Fibroblast of villous mesenchyme (primary cell): ENCODE measurements around the gene LRTM1. TPM values are rescaled to one million over a fixed set of nuclear protein-coding genes. Genes with fewer than 3 reads are reported as not detected.

Experiments used
- DNase-seq: peaks from one replicate; pipeline ENCODE4 v3.0.0-alpha.2; 2010; ENCODE audit warnings: low read depth
- H3K4me3 ChIP-seq: 2 replicates; pipeline ENCODE4 v1.5.1; 2011; ENCODE audit warnings: low read depth, mild to moderate bottlenecking, low read length
- CTCF ChIP-seq: IDR thresholded peaks from 2 replicates; pipeline ENCODE4 v1.5.1; 2012; ENCODE audit warnings: low read depth, mild to moderate bottlenecking, low read length; ENCODE audit not compliant: insufficient read depth
- total RNA-seq: library from RNA; depleted of rRNA; stranded (reverse); fragments of >200 nt; gene quantifications from 2 replicates; pipeline ENCODE4 v1.2.3, GENCODE V29; 2012

The LRTM1 gene
- total RNA-seq, 1 donor, result not detected

GRCh38 chr3:54900838-54901591 is 26.8 kb downstream of the LRTM1 start:
- no peak overlapping the region for H3K4me3 ChIP-seq
- TF ChIP-seq CTCF, result no peak
- peak; percentile 57 for DNase-seq

- H3K4me3 ChIP-seq, result no peak overlapping the region
- DNase-seq, result no peak
- TF ChIP-seq CTCF, result no peak
Observed at GRCh38 chr3:54899273-54899672, 28.6 kb downstream of the LRTM1 start.

GRCh38 chr3:54897028-54897711 is 30.7 kb downstream of the LRTM1 start:
- DNase-seq, result no peak
- H3K4me3 ChIP-seq, result no peak overlapping the region
- TF ChIP-seq CTCF, result no peak

GRCh38 chr3:54895613-54896012 is 32.2 kb downstream of the LRTM1 start:
- no peak overlapping the region for H3K4me3 ChIP-seq
- DNase-seq, result no peak
- no peak for TF ChIP-seq CTCF

- DNase-seq, result no peak
- H3K4me3 ChIP-seq, result no peak overlapping the region
- TF ChIP-seq CTCF, result no peak
Observed at GRCh38 chr3:54892168-54892567, 35.7 kb downstream of the LRTM1 start.

- no peak overlapping the region for H3K4me3 ChIP-seq
- DNase-seq, result peak; percentile 95
- peak; percentile 66 for TF ChIP-seq CTCF
Observed at GRCh38 chr3:54891540-54891897, 36.3 kb downstream of the LRTM1 start.

- H3K4me3 ChIP-seq, result no peak overlapping the region
- TF ChIP-seq CTCF, result no peak
- no peak for DNase-seq
Observed at GRCh38 chr3:54889731-54890130, 38.1 kb downstream of the LRTM1 start.
